Fibroblast of skin of right quadriceps (primary cell): ENCODE data around the gene PARD6G.
A peak's percentile ranks its signal among the peaks of the same experiment; 100 is the strongest.

Experiments
- DNase-seq: peaks from one replicate; pipeline ENCODE4 v3.0.0-alpha.2; 2013

The PARD6G gene

GRCh38 chr18:80210312-80211083 is 36.8 kb downstream of the PARD6G start:
- DNase-seq = peak; percentile 23

- no peak for DNase-seq
These were observed 38.7 kb downstream of the PARD6G start for GRCh38 chr18:80208620-80209019.

GRCh38 chr18:80205294-80205693 is 42.0 kb downstream of the PARD6G start:
- DNase-seq = no peak

GRCh38 chr18:80204142-80204541 is 43.2 kb downstream of the PARD6G start:
- no peak for DNase-seq

GRCh38 chr18:80203249-80203648 is 44.1 kb downstream of the PARD6G start:
- DNase-seq = no peak

- no peak for DNase-seq
These were observed 44.9 kb downstream of the PARD6G start for GRCh38 chr18:80202264-80202998.

GRCh38 chr18:80201739-80202138 is 45.6 kb downstream of the PARD6G start:
- DNase-seq = no peak

- DNase-seq = no peak
These were observed 46.2 kb downstream of the PARD6G start for GRCh38 chr18:80200932-80201672.

- peak; percentile 14 for DNase-seq
These were observed 47.0 kb downstream of the PARD6G start for GRCh38 chr18:80200171-80200931.

- no peak for DNase-seq
These were observed 48.1 kb downstream of the PARD6G start for GRCh38 chr18:80198994-80199748.

GRCh38 chr18:80198391-80198790 is 48.9 kb downstream of the PARD6G start:
- no peak for DNase-seq

- DNase-seq = peak; percentile 6
These were observed 49.8 kb downstream of the PARD6G start for GRCh38 chr18:80197528-80197927.

GRCh38 chr18:80196528-80197320 is 50.6 kb downstream of the PARD6G start:
- peak; percentile 22 for DNase-seq

- DNase-seq = no peak
These were observed 52.3 kb downstream of the PARD6G start for GRCh38 chr18:80194874-80195570.

- no peak for DNase-seq
These were observed 53.6 kb downstream of the PARD6G start for GRCh38 chr18:80193701-80194100.

- no peak for DNase-seq
These were observed 54.5 kb downstream of the PARD6G start for GRCh38 chr18:80192653-80193385.

- DNase-seq = no peak
These were observed 55.2 kb downstream of the PARD6G start for GRCh38 chr18:80191907-80192652.

GRCh38 chr18:80191264-80191663 is 56.0 kb downstream of the PARD6G start:
- no peak for DNase-seq

- DNase-seq = no peak
These were observed 57.0 kb downstream of the PARD6G start for GRCh38 chr18:80190311-80190710.
